NK-92 (cell line): ENCODE data around the gene FCHSD2.

ENCODE experiments used
- DNase-seq: peaks from one replicate; lab custom pipeline; 2025; ENCODE audit not compliant: unreplicated experiment; lab: John Stamatoyannopoulos, UW

Gene FCHSD2

DNA sequence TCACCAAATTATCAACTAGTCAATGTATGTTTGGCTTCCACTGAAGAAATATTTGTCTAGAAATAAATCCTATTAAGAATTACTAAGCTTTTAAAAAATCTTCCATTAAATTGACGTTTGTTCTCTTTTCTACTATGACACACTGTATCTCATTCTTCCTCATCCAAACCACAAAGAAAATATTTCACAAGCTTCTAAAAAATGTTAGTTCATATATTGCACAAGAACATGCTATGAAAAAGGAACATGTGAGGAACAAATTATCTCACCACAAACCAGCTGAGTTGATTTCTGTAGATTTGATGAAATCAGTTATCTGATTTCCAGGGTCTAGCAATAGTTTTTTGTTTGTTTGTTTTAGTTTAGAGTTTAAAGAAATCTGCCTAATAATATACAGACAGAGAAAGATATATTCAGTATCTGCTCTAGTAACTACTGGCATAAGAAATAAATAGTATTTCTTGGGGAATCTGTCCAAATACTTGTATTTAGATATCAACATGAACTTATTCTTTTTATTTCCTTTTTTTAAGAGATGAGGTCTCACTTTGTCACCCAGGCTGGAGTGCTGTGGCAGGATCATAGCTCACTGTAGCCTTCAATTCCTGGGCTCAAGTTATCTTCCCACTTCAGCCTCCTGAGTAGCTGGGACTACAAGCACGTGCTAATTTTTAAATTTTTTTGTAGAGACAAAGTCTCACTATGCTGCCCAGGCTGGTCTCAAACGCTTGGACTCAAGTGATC lies 166.2 kb downstream of the FCHSD2 start:
- no peak for DNase-seq

- DNase-seq: no peak
These were observed 167.5 kb downstream of the FCHSD2 start for GRCh38 chr11:72974487-72975205.

DNA sequence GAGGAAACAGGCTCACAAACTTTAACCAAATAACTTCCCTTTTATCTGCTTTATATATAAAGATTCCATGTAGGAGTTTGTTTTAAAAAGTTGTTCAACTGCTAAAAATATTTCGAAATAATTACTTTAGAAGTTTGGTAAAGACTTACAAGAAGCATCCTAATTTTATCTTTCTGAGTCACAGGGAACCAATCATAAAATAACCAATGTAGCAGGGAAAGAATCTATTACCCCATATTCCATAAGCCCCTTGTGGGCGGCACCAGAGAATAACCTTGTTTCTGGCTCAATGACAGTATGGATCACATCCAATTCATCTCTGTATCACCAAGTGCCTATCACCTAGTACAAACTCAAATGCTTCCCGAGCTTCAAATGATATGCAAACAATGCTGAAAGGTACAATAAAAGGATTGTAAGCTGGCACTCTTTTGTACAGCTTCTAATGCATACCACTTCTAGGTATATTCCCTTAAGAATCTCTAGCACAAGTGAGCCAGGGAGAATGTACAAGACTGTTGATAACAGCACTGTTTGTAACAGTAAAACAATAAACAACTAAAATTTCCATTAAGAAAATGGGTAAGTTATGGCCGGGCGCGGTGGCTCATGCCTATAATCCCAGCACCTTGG lies 169.5 kb downstream of the FCHSD2 start:
- DNase-seq: no peak

DNA sequence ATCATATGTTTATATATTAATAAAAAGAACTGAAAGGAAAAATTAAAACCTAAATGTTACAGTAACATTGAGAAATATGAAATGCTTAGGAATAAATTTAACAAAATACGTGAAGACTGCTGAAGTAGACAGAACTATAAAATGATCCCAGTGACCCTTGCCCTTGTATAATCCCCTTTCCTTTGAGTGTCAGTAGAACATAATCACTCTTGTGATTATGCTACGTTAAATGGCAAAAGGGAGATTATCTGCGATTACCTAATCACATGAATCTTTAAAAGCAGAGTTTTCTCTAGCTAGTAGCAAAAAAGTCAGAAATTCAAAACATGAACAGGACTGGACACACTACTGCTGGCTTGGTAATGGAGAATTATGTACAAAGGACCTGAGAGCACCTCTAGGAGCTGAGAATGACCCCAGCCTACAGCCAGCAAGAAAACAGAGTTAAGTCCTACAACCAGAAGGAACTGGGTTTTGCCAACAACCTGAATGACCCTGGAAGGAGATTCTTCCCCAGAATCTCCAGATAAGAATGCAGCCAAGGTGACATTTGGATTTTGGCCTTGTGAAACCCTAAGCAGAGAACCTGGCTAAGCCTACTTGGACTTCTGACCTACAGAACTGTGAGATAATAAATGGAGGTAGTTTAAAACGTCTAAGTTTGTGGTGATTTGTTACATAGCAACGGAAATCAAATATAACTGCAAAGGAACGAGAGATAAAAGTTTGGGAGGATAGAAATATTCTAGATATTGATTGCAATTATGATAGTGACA lies 170.7 kb downstream of the FCHSD2 start:
- DNase-seq: no peak

- no peak for DNase-seq
These were observed 171.5 kb downstream of the FCHSD2 start for GRCh38 chr11:72970557-72971118.

- no peak for DNase-seq
These were observed 172.2 kb downstream of the FCHSD2 start for GRCh38 chr11:72969894-72970335.

- DNase-seq: no peak
These were observed 173.7 kb downstream of the FCHSD2 start for GRCh38 chr11:72968390-72968789.

- no peak for DNase-seq
These were observed 176.4 kb downstream of the FCHSD2 start for GRCh38 chr11:72965672-72966071.

DNA sequence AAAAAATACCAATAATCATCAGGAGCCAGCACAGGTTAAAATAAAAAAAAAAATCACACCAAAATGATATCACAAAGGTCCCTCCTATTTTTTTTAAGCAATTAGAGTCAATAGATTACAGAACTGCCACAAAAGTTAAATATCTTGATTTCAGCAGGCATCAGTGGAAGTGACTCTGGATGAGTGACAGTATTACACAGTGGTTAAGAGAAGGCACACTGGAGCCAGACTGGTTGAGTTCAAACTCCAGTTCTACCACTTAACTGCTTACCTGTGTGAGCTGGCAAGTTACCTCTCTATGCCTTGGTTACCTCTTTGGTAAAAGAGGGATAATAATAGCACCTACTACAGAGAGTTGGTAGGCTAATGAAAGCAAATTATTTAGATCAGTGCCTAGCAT lies 179.4 kb downstream of the FCHSD2 start:
- no peak for DNase-seq

DNA sequence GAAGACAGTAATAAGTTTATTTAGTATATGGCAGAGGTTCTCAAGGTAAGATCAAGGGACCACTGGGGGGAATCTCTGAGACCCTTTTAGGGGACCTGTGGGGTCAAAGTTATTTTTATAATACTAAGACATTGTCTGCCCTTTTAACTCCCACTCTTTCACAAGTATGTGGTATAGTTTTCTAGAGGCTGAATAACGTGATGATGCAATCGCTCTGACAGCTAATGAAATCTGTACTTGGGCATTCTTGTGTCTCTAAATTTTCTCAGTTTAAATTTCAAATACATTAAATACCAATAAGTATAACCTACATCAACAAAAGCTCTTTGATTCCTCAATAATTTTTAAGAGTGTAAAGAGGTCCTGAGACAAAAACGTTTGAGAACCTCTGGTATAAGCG lies 180.0 kb downstream of the FCHSD2 start:
- DNase-seq: no peak

DNA sequence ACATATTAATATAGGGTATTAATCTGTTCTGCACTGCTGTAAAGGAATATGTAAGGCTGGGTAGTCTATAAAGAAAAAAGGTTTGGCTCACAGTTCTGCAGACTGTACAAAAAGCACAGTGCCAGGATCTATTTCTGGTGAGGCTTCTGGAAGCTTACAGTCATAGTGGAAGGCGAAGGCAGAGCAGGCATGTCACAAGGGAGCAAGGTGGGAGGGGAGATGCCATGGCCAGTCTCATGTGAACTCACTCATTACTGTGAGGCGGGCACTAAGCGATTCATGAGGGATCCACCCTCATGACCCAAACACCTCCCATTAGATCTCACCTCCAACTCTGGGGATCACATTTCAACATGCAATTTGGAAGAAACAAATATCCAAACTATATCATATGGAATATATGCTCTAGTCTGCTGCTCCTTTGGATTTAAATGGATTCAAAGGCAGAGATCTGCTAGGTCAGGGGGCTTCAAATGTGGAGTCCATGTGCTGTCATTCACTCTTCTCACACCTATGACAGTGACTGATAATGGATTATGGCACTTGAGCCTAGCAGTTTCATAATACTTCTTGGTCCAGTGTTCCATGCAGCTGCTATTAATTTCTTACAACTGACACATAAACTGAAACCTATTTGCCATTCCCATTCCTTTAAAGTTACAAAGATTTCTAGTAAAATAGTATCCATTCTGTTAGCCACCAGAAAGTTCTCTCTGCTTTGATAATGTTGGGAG lies 182.0 kb downstream of the FCHSD2 start:
- no peak for DNase-seq

DNA sequence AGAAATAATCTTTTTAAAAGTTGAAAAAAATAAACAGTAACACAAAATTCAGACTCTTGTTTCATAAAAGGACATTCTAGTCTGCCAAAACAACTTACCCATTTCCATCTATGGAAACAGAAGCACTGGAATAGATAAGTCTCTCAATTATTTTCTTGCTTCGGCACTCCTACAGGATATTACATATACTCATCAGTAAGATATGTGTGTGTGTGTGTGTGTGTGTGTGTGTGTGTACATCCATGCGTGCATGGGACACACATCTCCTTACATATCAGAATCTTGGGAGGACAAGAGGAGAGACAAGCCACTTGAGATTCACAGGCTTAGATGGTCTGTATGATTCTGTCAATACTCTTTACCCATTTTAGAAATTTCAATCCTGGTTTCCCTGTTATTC lies 183.3 kb downstream of the FCHSD2 start:
- no peak for DNase-seq

DNA sequence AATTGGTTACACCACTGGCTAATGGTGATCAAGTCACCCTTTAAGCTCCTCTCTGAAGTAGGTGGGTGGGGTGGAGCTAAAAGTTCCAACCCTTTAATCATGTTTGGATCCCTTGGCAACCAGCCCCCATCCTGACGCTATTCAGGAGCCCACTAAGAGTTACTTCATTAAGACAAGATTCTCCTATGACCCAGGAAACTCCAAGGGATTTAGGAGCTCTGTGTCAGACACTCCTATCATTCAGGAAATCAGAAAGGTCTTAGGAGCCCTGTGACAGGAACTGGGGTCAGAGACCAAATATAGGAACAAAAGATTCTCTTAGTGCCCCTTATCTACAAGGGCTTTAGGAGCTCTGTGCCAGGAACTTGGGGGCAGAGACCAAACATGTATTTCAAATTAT lies 186.7 kb downstream of the FCHSD2 start:
- no peak for DNase-seq

DNA sequence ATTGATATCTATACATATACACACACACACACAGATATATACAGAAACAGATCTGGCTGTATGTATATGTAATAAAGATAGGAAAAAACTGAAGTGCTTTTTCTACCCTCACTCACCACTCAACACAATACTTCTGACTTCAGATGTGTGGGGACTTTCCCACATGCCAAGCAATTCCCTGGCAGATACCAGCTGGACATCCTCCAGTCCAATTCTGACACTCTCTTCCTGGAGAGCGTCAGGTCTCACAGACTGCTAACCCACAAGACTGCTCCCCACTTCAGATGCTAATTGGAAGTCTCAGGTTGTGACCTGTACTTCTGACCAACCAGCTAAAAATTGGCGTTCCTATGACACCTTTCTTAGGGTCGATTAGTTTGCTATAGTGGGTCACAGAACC lies 187.3 kb downstream of the FCHSD2 start:
- DNase-seq: no peak

DNA sequence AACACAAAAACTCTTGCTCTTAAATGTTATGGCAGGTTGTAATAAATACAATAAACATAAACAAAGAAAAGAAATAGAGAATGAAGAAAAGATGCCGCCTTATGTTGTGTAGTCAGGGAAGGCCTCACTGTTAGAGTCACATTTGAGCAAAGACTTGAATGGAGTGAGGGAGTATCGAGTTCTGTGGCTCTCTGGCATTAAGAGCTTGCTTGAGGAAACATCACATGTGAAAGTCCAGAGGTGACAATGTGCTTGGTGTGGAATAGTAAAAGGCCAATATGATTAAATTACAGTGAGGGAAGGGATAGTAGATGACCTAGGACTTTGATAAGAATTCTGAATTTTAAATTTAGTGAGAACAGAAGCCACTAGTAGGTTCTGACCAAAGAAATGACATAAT lies 188.5 kb downstream of the FCHSD2 start:
- DNase-seq: no peak

DNA sequence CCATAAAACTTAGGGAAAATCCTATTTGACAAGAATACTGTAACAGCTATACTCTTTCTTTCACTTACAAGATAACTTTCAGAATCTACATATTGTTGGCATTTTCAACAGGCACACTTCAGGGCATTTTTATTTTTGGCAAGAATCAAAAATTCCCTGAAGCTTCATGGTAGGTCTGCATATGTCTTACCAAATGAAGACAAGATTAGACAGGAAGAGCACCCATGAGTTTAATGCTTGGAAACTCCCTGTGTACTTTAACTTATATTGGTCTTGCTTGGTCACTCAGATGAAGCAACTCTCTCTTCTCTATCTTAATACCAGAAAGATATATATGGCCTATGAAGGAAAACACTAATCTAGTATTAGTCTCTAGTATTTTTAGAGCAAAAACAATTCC lies 190.2 kb downstream of the FCHSD2 start:
- no peak for DNase-seq

DNA sequence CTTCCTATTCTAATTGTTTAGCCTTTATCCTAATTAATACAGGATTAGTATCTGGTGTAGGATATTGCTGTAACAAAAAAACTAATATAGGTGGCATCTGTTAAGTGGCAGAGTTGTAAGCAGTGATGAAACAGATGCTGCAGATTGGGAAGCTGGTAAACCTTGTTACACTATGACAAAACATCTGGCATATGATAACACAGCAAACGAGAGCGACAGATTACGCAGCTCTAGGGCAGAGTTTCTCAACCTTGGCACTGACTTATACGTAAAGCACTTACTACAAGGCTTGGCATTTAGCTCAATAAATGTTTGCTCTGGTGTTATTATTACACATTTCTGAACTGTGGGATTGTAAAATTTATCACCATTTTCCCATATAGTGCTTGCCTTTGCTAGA lies 190.9 kb downstream of the FCHSD2 start:
- no peak for DNase-seq

- DNase-seq: no peak
These were observed 191.4 kb downstream of the FCHSD2 start for GRCh38 chr11:72950685-72951084.

- DNase-seq: no peak
These were observed 194.9 kb downstream of the FCHSD2 start for GRCh38 chr11:72947229-72947628.

- no peak for DNase-seq
These were observed 198.5 kb downstream of the FCHSD2 start for GRCh38 chr11:72943664-72944063.
